Activated T-cell treated with anti-CD3 and anti-CD28 coated beads for 4 hours (primary cell): Measurements from ENCODE around the gene SYT10.
"Not testable (repeated sequence)": the region's sequence is repeated elsewhere in the genome, so short reads cannot be mapped to it uniquely, and the experiment has no call there.

ENCODE experiments used
- DNase-seq: peaks from one replicate; pipeline ENCODE4 v3.0.0-alpha.2; 2020

The SYT10 gene

GRCh38 chr12:33439587-33440011, at the start of gene SYT10:
TSS of gene SYT10 (minus strand) at chr12:33439819. CDS start at chr12:33439522, 297 bp downstream.
- no peak for DNase-seq

- no peak for DNase-seq
These were observed 48.4 kb upstream of the SYT10 start for GRCh38 chr12:33488036-33488435.

- no peak for DNase-seq
These were observed 46.4 kb upstream of the SYT10 start for GRCh38 chr12:33486058-33486457.

GRCh38 chr12:33484161-33484560, 44.5 kb upstream of the SYT10 start:
- DNase-seq: no peak

- DNase-seq: no peak
These were observed 40.7 kb upstream of the SYT10 start for GRCh38 chr12:33480366-33480765.

- DNase-seq: no peak
These were observed 36.4 kb upstream of the SYT10 start for GRCh38 chr12:33476058-33476457.

- no peak for DNase-seq
These were observed 32.7 kb upstream of the SYT10 start for GRCh38 chr12:33472299-33472698.

- no peak for DNase-seq
These were observed 15.5 kb upstream of the SYT10 start for GRCh38 chr12:33455096-33455495.

GRCh38 chr12:33450480-33450879, 10.9 kb upstream of the SYT10 start:
- DNase-seq: no peak

- no peak for DNase-seq
These were observed 858 bp upstream of the SYT10 start for GRCh38 chr12:33440477-33440876.

- no peak for DNase-seq
These were observed 600 bp downstream of the SYT10 start for GRCh38 chr12:33438851-33439586.

- no peak for DNase-seq
These were observed 1.4 kb downstream of the SYT10 start for GRCh38 chr12:33438025-33438772.

- no peak for DNase-seq
These were observed 2.0 kb downstream of the SYT10 start for GRCh38 chr12:33437598-33437997.

GRCh38 chr12:33432992-33433391, 6.6 kb downstream of the SYT10 start:
- no peak for DNase-seq

GRCh38 chr12:33431648-33432047, 8.0 kb downstream of the SYT10 start:
- DNase-seq: no peak

- no peak for DNase-seq
These were observed 10.2 kb downstream of the SYT10 start for GRCh38 chr12:33429468-33429867.

- DNase-seq: no peak
These were observed 12.5 kb downstream of the SYT10 start for GRCh38 chr12:33427071-33427470.

- DNase-seq: no peak
These were observed 15.9 kb downstream of the SYT10 start for GRCh38 chr12:33423706-33424105.

GRCh38 chr12:33412410-33412809, 27.2 kb downstream of the SYT10 start:
- DNase-seq: not testable (repeated sequence)

GRCh38 chr12:33383503-33383902, 56.1 kb downstream of the SYT10 start:
- DNase-seq: no peak

- no peak for DNase-seq
These were observed 63.5 kb downstream of the SYT10 start for GRCh38 chr12:33376153-33376552.

GRCh38 chr12:33370318-33370717, 69.3 kb downstream of the SYT10 start:
- DNase-seq: no peak

- DNase-seq: no peak
These were observed 82.4 kb downstream of the SYT10 start for GRCh38 chr12:33357181-33357580.

GRCh38 chr12:33349791-33350190, 89.8 kb downstream of the SYT10 start:
- no peak for DNase-seq
